Kidney (tissue), 14 donors: ENCODE measurements around the gene ZNF511. TPM values are rescaled to one million over a fixed set of nuclear protein-coding genes. Genes with fewer than 3 reads are reported as not detected.
A peak's percentile ranks its signal among the peaks of the same experiment; 100 is the strongest.

ENCODE experiments used
- DNase-seq, 5 donors: peaks; one replicate each; pipeline ENCODE4 v3.0.0-alpha.2; 2013 to 2020
- FAIRE-seq: peaks from 2 replicates; lab custom pipeline; 2012; peaks lifted over from hg19 to GRCh38; lab: Jason Lieb, UNC
- H3K27ac ChIP-seq, 2 donors: one replicate each; pipeline ENCODE4 v1.7.0; 2013; ENCODE audit warnings: low read depth in 2 of 2, low read length in 2 of 2, inconsistent platforms in 1 of 2
- H3K27me3 ChIP-seq: one replicate; pipeline ENCODE4 v1.7.1; 2013; ENCODE audit warnings: low read length, inconsistent platforms; ENCODE audit not compliant: control insufficient read depth, insufficient read depth
- H3K36me3 ChIP-seq, 3 donors: one replicate each; pipeline versions ENCODE4 v1.7.0 to v1.7.1; 2013; ENCODE audit warnings: low read length in 3 of 3, control low read depth in 1 of 3, inconsistent platforms in 1 of 3; ENCODE audit not compliant: insufficient read depth in 3 of 3, control insufficient read depth in 2 of 3
- H3K4me1 ChIP-seq, 3 donors: one replicate each; pipeline versions ENCODE4 v1.7.0 to v1.7.1; 2013; ENCODE audit warnings: low read length in 3 of 3, inconsistent platforms in 1 of 3, low read depth in 1 of 3; ENCODE audit not compliant: control insufficient read depth in 2 of 3, insufficient read depth in 2 of 3
- H3K4me3 ChIP-seq, 3 donors: one replicate each; pipeline versions ENCODE4 v1.7.0 to v1.8.1; 2013; ENCODE audit warnings: low read length in 3 of 3, control low read depth in 1 of 3, inconsistent platforms in 1 of 3
- H3K9ac ChIP-seq, 3 donors: one replicate each; pipeline versions ENCODE4 v1.7.0 to v1.7.1; 2013; ENCODE audit warnings: low read length in 3 of 3, control low read depth in 1 of 3, inconsistent platforms in 1 of 3
- H3K9me3 ChIP-seq, 3 donors: one replicate each; pipeline versions ENCODE4 v1.7.0 to v1.7.1; 2013; ENCODE audit warnings: low read length in 3 of 3, control low read depth in 1 of 3, inconsistent platforms in 1 of 3; ENCODE audit not compliant: control insufficient read depth in 2 of 3, insufficient read depth in 1 of 3
- CTCF ChIP-seq: IDR thresholded peaks from 3 replicates; pipeline ENCODE4 v1.5.1; 2012; ENCODE audit warnings: mild to moderate bottlenecking, moderate library complexity, borderline replicate concordance; ENCODE audit not compliant: insufficient read depth; ENCODE audit errors: extremely low read depth
- intact Hi-C: fragments of 100-400 bp; cut with DNase I; formaldehyde crosslinking; loops from one replicate; pipeline ENCODE4 v1.11.1; 2022
- polyA plus RNA-seq: library from polyadenylated mRNA; stranded (reverse); fragments of 350-450 nt; fragmentation: Illumina TruSeq; extraction: RNeasy Lipid Tissue Mini Kit (QIAGEN cat#74804); gene quantifications from one replicate; pipeline ENCODE4 v1.2.3, GENCODE V29; 2014; ENCODE audit warnings: low read depth, low replicate concordance; ENCODE audit not compliant: insufficient read depth
- total RNA-seq: library from RNA; stranded (reverse); fragmentation: NEBNext Ultra II Directional; extraction: Animal tissue kit (Norgen Biotek cat#: 25700); gene quantifications from one replicate; pipeline ENCODE4 v1.2.1, GENCODE V29; 2021
- donor health status: control.
- donor health status: control.
- donor health status: control.
- donor health status: control.
- donor health status: control.
- donor health status: DM: yes; HTN: yes; CAD: no.
- donor health status: Normal renal cell carcinoma (clear cell type).

Gene ZNF511
- total and polyA plus RNA-seq, 2 donors from 2014 or later, result 35.6 to 50.7 TPM

- H3K9ac ChIP-seq, result no peak overlapping the region
- FAIRE-seq, result no peak
- no peak for TF ChIP-seq CTCF
- intact Hi-C loops, result no loop called here
- peak in 1 of 5 donors; percentile 66 for DNase-seq
- H3K4me1 ChIP-seq, result no peaks in the 10 kb centered on the region
- H3K27me3 ChIP-seq, result no peaks in the 10 kb centered on the region
- no peaks in the 10 kb centered on the region for H3K9me3 ChIP-seq
- H3K36me3 ChIP-seq, result no peaks in the 10 kb centered on the region
- H3K27ac ChIP-seq, result no peak overlapping the region
- no peak overlapping the region for H3K4me3 ChIP-seq
Measured at GRCh38 chr10:133270204-133270603, 38.5 kb upstream of the ZNF511 start.

- no peaks in the 10 kb centered on the region for H3K4me1 ChIP-seq
- H3K9ac ChIP-seq, result no peak overlapping the region
- H3K27ac ChIP-seq, result no peak overlapping the region
- no peaks in the 10 kb centered on the region for H3K27me3 ChIP-seq
- FAIRE-seq (no peak), DNase-seq (peak in 1 of 5 donors; percentile 78)
- H3K4me3 ChIP-seq, result no peak overlapping the region
- no peaks in the 10 kb centered on the region for H3K9me3 ChIP-seq
- no peaks in the 10 kb centered on the region for H3K36me3 ChIP-seq
- intact Hi-C loops, result no loop called here
- no peak for TF ChIP-seq CTCF
Measured at GRCh38 chr10:133270773-133271297, 37.9 kb upstream of the ZNF511 start.

GRCh38 chr10:133271521-133272300, 37.0 kb upstream of the ZNF511 start:
- TF ChIP-seq CTCF, result no peak
- H3K27ac ChIP-seq, result no peak overlapping the region
- FAIRE-seq, result no peak
- no peaks in the 10 kb centered on the region for H3K9me3 ChIP-seq
- H3K9ac ChIP-seq, result no peak overlapping the region
- DNase-seq, result peak in 1 of 5 donors; percentile 71
- no peak overlapping the region for H3K4me3 ChIP-seq
- no peaks in the 10 kb centered on the region for H3K36me3 ChIP-seq
- no peaks in the 10 kb centered on the region for H3K27me3 ChIP-seq
- H3K4me1 ChIP-seq, result no peaks in the 10 kb centered on the region
- intact Hi-C loops, result no loop called here
